GM18502 (cell line): ENCODE measurements around the gene MSI2.
A peak's percentile ranks its signal among the peaks of the same experiment; 100 is the strongest.

ENCODE experiments used
- ATAC-seq: cut with Tn5 transposase; IDR thresholded peaks from one replicate; pipeline ENCODE4 v1.9.1; 2021; ENCODE audit warnings: mild to moderate bottlenecking; ENCODE audit not compliant: unreplicated experiment, poor library complexity

Gene MSI2

DNA sequence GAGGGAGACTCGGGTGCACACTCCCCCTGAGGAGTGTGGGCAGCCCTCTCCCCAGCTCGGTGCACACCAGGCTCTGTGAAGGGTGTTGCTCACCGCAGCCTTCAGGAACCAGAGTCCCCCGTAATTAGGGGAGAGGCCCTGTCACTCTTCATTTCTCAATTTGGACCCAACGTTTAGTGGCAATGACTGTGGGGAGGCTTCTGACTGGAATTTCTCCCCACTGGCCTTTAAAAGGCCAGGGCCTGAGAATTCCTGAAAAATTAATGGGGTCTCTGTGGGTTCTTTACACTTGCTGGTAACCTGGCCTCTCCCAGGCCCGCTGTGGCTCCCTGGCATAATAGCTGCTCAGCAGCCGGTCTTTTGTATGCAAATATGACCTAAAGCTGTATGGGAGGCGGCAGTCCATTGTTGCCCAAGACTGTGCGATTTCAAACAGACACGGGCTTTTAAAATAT, 209.7 kb downstream of the MSI2 start:
- ATAC-seq, result no peak

DNA sequence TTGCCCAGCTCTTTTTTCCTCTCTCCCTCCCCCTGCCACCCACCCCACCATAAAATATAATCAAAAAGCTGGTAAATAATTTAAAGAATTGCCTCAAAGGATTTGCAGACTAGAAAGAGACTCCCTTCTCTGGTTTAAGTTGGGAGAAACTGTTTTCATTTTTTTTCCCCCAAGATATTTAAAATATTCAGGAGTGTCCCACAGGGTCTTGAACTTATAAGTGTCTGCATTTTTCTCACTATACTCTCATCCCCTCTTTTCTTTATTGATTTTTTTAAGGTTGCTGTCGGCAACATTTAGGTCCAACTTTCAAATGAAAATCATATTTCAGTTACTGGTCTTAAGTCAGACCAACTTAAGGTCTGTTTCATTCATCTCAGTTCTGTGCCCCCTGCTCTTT, 210.2 kb downstream of the MSI2 start:
- ATAC-seq, result no peak

DNA sequence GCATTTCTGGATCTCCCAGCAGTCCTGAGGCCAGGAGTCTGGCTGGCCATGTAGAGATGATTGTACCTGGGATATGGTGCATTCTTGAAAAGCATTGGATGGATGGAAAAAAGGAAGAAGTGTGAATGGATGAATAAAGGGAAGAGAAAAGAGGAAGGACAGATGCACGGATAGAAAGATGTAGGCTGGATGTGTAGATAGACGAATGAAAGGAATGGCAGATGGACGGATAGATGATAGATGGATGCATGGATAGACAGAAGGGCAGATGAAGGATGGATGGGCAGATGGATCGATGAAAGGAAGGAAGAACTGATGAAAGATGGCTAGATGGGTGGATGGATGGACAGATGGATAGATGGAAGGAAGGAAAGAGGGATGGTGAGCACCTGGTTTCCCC, 210.9 kb downstream of the MSI2 start:
- ATAC-seq, result no peak

DNA sequence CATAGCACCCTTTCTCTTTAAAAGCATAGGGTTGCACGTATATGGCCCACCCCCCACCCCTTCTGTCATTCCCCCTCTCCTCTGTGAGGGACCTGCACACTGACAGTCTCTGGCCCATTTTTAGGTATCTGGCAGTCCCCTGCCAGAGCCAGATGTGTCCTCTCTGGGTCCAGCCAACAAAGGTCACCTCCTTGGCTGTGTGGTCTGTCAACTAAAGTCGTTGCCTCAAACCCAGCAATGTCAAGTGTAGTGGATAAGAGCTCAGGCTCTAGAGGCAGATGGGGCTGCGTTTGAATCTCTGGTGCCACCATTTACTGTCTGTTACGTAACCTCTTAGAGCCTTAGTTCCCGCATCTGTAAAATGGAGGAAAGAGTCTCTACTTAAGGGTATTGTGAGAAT, 211.5 kb downstream of the MSI2 start:
- ATAC-seq, result no peak

DNA sequence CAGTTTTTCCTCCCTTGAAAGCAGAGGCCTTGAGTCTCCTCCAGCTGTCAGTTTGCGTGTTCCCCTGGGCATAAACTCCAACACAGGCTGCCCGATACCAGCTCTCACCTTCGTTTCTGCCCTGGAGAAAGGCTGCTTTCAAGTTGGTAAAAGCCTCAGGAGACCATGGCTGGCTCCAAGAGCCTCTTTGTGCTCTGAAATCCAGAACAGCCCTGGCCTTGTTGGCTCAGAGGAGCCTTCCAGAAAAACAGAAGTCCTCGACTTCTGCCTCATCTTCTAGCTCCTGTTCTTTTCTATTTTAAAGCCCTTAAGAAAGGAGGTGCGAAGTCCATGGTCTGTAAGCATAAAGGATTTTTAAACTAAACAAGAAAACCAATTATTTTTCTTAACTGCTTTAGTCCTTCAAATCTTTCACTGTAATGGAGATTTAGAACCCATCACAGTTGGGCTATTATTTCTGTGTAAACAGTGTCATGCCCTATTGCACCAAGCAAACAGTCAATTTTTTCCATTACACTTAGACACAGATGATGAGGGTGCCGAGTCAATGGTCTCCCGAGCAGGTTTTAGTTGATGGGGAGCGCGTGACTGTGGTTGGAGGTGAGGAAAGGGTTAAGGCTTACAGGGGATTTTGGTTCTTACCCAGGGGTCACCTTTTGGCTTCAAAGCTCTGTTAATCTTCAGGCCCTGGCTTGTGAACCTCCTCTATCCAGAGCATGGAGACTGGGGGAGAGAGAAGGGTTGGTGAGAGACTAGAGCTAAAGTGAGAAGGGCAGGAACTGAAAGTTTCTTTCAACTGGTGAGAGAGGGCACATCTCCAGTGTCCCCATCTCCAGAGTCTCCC, 212.8 kb downstream of the MSI2 start:
- ATAC-seq, result peak; percentile 55

DNA sequence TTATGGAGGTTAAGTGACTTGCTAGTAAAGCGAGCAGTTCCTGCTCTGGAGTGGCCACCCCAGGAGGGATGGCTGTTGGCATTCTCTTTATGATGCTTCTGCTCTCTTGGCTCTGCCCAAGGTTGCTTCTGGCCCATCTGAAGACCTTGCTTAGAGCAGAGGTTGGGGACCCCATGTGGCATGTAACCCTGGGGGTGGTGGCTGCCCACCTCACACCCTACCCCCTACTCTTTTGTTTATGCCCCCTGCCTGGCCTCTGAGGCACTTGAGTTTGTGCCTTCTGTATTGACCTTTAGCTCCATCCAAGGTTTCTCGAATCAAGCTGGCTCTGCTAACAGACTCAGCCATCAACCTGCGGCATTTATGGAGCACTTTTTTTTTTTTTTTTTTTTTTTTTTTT, 214.6 kb downstream of the MSI2 start:
- no peak for ATAC-seq

DNA sequence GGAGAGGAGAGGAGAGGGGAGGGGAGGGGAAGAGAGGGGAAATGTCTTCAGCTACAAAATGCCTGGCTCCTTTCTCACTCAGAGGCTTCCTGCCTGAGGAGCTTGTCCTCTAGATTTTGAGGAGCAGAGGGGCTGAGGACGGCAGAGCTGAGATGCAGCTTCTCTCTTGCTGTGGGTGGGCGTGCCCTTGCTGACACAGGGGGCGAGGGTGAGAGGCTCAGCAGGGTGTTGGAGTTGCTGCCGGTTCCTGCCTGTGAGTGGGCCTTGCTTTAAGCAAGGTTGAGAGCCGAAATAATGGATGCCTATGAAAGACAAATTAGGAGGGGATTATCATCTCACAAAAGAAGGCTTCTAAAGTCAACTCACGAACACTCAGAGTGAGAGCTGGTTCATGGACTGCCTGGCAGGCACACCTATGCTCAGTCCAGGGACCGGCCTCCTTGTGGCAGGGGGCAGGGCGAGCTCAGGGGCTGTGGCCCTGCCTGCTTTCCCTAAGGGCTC, 215.6 kb downstream of the MSI2 start:
- ATAC-seq, result no peak

DNA sequence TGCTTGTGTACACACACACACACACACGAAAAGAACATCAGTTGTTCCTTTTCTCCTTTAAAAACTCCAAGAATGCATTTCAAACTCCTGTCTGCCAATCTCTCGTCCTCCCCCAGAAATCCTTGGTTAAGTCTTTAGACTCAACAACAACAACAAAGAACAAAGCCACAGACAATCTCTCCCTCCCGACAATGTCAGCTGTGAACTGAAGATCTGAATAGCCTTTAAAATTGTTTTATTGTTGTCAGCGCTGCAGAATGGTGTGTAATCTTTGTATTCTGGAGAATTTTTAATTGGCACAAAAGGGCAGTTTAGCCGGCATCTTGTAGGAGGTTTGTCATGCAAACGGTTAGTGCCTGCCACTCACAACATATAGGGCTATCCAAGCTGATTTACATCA, 219.5 kb downstream of the MSI2 start:
- ATAC-seq, result no peak

DNA sequence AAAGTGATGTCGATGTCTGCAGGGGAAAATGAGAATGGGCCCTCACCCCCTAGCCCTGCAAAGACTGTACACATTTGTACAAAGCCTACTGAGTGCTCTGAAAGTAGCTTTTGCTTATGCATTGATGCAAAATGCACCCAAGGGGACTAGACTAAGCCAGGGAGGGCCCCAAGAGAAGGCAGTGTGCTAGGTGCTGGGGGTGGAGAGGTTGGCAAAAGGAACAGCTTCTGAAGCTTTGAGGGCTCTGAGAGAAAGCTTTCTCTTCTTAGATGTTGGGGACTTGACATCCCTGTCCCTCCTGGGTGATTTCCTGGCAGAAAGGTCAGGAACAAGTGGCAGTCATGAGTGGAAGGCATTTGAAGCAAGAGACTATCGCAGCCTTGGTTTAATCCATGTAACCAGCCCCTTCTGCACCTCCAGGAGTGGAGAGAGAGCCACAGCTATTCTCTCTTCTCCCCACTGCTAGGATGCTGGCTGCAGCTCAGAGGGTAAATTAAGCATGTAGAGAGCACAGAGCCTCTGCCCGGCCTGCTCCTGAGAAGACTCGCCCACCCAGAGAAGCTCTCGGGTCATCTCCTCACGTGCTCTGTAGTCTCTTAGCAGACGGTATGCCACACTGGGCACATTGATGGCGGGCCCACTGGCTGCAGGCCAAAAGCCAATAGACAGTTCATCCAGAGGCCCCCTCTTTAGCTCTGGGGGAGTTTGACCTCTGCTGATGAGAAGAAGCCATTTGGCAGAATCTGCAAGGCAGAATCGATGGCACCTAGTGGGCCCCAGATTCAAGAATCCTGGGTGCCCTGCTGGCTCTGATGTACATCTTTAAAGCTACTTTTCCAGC, 221.4 kb downstream of the MSI2 start:
- no peak for ATAC-seq

DNA sequence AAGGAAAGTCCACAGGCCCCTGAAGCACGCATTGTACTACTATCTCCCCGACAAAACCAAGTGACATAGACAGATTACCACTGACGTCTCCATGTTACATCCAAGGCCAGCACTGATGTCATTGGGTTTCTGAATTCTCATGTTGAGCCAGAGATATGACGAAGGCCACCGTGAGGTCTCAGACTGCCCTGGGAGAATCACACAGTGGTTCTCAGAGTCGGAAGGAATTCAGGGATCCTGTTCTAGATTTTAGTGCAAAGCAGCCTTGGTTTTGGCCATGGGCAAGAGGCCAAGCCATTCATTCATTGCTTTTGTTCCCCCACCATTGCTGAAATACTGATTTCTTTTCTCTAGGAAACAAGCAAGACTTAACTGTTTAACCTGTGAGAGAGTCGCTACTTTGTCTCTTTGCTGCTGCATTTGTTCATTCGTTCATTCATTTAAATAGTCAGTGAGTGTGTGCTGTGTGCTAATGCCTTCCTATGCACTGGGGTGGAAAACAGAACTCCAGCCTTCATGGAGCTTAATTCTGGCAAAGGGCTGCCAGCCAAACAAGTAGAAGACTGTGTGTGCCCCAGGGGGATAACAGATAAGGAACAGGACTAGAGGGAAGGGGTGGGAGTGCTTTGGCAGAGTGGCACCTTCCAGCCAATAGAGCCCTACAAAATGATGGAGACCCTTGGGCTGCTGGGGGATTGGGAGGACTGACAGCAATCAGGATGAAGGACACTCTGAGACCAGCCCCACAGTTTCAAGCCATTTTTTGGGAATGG, 222.3 kb downstream of the MSI2 start:
- no peak for ATAC-seq

DNA sequence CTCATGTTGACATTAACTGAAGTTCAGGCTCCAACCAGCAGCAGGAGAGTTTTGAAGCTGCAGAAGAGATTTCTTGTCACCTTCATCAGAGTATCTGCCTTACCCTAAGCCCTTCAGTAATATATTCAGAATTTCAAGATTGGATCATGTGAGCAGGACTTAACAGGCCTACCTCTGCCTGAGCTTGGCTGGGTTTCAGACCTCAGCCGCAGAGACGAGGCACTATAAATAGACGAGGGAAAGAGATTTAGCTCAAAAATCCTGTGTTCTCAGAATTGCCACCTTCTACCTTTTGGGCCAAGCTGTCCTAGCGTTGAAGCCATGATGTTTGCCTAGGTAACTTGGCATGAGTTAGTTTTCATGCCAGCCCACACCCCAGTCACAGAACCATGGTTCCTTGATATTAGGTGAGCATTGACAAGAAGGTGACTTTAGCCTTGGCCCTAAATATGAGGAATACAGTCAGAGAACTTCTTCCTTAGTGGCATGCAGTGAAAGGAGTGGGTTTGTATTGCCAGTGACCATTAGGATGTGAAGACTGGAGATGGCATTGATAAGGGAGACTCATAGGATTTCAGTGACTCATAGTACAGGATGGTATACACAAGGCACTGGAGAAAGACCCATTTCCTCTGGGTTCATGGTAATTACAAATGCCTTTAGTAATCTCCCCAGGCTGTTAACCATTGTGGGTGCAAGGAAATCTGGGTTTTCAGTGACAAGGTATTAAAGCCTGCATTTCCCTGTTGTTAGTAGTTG, 224.3 kb downstream of the MSI2 start:
- no peak for ATAC-seq

DNA sequence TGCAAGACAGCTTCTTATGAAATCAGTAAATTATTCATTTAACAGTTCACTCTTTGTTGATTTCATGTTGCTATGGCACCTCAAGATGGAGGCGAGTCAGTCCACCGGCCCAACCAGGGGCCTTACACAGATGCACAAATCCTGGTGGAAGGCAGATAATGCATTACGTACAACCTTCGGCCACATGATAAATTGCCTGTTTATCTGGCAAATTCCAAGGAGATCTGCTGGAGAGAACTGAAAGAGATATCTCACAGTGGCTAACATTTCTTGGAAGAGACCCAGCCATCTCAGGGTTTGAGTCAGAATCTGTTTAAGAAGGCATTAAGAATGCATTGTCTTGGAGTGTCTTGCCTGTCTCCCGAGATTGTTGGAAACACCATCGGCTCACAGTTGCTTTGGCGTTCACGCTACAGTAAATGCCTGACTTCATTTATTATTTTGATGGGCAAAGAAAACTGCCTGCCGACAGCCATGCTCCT, 225.6 kb downstream of the MSI2 start:
- no peak for ATAC-seq

DNA sequence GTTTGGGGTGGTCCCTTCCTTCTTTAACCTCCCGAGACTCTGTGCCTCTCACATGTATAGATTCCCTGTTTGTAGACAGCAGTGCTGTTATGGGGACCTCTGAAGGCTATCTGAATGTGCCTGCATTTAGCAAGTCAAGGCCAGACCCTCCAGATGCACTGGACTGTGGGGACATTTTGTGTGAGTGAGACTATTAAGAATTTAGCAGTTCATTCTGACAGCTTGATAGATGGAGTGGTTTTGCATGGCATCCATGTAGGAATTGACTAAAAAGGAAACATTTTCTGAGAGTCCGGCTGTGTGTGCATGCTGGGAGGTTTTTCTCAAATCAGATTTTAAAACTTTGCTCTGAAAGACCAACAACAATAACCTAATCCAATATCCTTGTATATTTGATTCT, 226.3 kb downstream of the MSI2 start:
- no peak for ATAC-seq

DNA sequence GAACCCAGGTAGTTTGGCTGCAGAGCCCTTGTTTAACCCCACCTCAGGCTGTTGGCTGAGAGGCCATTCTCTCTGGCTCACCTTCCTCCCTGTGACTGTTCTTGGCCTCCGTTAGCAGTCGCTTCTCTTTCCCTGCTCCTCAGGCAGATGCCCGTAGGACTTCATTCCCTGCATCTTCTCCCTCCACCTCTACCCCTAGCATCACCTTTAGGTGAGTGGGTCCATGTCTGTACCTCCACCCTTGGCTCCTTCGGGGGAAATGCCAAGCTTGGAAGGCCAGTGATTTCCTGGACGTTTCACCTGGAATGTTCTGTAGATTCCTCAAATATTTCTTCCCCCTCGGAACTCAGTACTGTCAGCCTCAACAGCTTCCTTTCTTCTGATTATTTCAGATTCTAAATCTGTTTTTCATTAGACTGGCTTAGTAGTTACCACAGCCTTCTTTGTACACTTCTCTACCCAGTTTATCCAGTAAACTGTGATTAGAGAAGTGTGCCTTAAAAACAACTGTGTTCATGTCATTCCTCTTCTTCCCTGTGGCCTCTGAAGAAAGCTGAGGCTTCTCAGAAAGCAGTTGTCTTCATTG, 227.9 kb downstream of the MSI2 start:
- no peak for ATAC-seq

DNA sequence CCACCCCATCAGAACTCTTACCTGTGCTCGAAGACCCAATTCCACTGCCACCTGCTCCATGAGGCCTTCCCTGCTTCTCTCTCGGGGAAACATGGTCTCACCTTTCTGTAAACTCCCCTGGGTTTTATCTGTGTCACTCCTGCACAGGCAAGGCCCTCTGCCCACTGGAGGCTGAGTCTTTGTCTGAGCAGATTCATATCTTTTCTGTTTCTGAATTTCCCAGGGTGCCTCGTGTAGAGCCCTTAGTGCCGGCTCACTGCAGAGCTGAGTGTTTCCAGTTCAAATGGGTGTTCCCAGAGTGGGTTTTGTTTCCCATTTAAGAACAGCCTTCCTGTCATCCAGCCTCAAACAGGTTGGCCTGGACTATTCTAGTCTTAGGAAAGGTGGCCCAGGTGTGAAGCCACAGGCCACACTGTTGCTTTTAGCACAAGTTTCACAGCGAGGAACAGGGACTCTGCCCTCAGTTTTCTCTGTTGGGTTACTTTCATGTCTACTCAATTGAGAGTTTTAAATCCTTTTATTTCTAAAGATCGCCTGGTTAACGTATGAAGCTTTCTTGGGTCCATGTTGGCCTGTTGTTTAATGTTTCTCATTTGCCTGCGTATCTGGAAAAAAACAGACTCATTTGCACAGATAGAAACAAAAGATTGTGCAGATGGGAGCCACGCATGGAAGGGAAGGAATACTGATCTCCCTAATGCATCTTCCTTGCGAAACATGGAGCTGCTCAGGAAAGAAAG, 228.7 kb downstream of the MSI2 start:
- ATAC-seq, result no peak

DNA sequence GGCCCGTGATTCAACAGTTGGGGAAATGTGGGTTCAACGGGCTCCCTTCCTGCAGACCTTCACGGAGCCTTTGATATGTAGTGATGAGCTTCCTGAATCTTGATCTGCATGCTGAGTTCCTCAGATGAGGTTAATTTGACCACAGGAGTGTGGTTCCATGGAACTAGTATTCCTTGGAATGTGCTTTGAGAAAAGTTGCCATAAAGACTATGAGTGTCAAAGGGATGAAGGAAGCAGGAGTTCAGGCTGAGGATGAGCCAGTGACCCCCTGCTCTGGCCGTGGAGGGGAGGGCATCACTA, 229.2 kb downstream of the MSI2 start:
- ATAC-seq, result no peak

DNA sequence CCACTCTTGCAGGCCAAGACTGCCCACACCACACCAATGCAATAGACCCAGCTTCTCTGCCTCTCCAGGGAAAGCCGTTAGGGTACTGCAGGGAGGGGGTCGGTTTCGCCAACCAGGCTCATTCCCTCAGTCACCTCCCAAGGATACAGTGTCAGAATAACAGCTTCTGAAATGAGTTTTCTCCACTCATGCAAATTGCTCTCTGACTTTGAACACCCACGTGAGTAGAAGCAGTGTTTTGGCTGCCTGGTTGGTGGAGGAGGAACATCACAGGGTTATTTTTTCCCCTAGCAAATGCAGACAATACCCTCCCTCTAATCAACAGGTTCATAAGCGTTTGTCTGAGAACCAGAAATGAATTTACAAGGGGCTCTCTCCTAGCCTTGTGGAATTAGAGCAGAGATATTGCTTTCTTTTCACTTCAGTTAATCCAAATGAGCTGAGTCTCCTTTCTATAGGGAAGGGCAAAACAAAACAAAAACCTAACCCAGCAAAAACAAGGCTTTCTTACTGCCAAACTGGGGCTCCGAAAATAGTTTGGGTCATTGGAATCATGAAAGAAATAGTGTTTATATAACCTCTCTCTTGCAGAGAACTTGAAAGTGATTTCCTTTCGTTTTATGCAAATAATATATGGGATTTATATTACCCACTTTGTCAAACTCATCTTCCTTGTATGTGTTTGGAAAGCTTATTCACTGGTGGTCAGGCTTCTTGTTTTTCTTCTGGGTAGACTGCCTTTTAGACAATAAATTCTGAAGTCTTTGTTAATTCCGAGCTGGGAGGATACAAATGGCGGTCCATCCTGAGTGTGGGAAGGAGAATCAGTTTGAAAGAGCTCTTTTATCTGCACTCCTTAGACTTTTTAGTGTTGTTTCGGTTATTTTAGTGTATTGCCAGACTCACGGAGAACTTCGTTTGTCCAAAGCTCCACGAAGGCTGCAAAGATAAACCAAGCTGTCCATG, 229.9 kb downstream of the MSI2 start:
- ATAC-seq, result no peak

DNA sequence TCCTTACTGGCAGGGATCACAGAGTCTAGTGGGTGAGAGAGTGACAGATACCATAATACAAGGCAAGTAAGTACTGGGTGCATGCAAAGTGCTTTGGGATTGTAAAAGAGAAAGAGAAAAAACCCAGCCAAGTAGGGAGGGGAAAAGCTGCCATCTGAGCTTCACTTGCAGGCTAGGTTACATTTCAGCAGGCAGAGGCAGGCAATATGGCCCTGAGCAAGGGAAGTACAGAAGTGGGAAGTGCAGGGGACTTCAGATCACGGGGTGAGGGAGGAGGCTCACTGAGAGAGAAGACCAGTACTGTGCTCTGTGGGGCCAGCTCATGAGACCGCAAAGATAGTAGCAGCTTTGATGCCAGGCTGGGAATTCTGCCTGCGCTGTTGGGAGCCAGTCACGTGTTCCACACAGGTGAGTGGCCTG, 230.6 kb downstream of the MSI2 start:
- ATAC-seq, result no peak
